ENCODE results near the gene NFATC3.

Gene NFATC3

DNA sequence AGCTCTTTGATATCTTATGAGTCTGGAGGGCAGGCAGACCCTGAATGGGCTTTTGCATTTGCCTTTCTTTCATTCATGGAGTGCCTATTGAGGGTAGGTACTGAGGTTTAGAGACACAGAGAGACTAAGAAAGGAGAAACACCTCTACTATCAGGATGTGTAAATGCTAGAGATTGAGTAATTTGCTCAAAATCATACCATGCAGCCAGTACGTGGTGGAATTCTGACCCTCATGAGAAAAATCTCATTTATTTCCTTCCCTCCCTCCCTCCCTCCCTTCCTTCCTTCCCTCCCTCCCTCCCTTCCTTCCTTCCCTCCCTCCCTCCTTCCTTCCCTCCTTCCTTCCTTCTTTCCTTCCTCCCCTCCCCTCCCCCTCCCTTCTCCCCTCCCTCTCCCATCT, 18.4 kb upstream of the NFATC3 start:
- no peak for DNase-seq (ENCODE audit: low read depth)
- no peak for TF ChIP-seq CTCF (IDR thresholded peaks at IDR 0.05; ENCODE audit: low read depth, low read length, missing control alignments)
- H3K4me3 ChIP-seq (ENCODE audit: low read depth, low read length): no peak overlapping the region

DNA sequence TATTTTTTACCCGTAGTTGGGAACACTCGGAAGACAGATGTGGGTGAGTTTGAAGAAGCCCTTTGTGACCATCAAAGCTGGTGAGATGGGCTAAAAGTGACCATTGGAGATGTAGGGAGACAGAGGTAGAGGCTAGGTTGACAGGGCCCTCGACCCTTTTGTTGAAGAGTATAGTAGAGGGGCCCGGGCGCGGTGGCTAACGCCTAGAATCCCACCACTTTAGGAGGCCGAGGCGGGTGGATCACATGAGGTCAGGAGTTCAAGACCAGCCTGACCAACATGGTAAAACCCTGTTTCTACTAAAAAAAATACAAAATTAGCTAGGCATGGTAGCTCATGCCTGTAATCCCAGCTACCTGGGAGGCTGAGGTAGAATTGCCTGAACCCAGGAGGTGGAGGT, 16.2 kb upstream of the NFATC3 start:
- no peak for DNase-seq (ENCODE audit: low read depth)
- no peak overlapping the region for H3K4me3 ChIP-seq (ENCODE audit: low read depth, low read length)
- TF ChIP-seq CTCF (IDR thresholded peaks at IDR 0.05; ENCODE audit: low read depth, low read length, missing control alignments): no peak

DNA sequence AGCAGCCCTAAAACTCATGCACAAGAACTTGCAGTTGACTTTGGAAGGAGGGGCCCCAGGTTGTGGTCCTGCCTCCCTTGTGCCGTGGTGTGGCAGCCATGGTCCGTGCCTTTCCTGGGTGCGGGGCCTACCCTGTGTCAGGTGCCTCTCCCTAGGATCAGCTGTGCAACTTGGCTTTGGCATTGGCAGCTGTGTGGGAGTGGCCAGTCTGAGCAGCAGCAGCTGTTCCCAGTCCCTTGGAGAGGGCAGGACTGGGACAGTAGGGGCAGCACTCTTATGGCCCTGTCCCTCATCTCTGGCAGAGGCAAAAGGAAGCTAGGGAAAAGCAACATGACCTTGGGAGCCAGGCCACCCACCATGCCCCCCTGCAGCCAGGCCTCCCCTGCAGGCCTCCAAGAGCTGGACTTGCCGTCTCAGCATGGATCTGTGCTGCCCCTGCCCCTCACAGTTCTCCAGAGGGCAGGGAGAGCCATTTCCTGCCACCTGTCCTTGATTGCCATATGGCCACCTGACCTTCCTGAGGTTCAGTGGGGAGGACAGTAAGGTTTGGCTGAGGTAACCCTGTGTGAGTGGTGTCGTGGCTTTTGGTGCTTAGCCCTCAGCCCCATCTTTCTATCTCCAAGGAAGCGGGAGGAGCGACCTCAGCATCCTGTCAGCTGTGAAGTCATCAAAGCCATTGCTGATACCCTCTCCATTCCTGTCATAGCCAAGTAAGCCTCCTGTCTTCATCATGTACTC, 15.5 kb upstream of the NFATC3 start:
- TF ChIP-seq CTCF (IDR thresholded peaks at IDR 0.05; ENCODE audit: low read depth, low read length, missing control alignments): no peak
- no peak for DNase-seq (ENCODE audit: low read depth)
- H3K4me3 ChIP-seq (ENCODE audit: low read depth, low read length): no peak overlapping the region

GRCh38 chr16:68070249-68070730, 14.9 kb upstream of the NFATC3 start:
- no peak overlapping the region for H3K4me3 ChIP-seq (ENCODE audit: low read depth, low read length)
- no peak for TF ChIP-seq CTCF (IDR thresholded peaks at IDR 0.05; ENCODE audit: low read depth, low read length, missing control alignments)
- DNase-seq (ENCODE audit: low read depth): no peak

DNA sequence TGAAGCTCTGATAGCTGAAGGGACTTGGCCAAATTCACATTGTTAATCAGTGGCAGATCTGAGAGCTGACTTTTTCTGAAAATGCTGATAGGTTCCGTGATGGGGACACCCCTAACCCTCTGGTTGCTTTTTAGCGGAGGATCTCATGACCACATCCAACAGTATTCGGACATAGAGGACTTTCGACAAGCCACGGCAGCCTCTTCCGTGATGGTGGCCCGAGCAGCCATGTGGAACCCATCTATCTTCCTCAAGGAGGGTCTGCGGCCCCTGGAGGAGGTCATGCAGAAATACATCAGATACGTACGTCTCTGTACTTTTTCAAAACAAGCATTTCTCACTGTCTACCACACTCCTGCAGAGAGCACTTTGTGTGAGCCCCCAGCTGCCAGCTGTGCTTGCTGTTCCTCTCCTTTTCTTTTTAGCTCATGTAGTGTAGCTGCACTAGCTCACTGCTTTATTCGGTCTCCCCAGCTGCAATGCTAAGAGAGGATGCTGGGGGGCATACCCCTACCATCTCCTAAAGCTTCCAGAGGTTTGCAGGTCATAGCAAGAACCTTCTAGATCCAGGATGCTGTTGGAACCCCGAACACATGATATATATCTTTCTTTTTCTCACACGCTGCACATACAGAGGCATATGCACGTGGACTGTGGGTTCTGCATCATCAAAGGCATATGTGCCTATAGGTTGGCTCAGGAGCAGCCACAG, 14.2 kb upstream of the NFATC3 start:
- DNase-seq (ENCODE audit: low read depth): no peak
- H3K4me3 ChIP-seq (ENCODE audit: low read depth, low read length): no peak overlapping the region
- no peak for TF ChIP-seq CTCF (IDR thresholded peaks at IDR 0.05; ENCODE audit: low read depth, low read length, missing control alignments)

DNA sequence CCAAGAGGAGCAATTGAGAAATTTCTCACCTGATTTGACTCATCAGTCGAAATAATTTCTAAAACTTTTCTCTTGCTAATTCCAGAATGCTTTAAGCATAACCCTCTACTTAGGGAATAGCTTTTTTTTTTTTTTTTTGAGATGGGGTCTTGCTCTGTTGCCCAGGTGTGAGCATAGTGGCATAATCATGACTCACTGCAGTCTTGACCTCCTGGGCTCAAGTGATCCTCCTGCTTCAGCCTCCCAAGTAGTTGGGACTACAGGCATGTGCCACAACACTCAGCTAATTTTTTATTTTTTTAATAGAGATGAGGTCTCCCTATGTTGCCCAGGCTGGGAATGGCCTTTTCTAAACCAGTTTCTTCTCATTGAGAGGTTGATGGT, 13.7 kb upstream of the NFATC3 start:
- no peak overlapping the region for H3K4me3 ChIP-seq (ENCODE audit: low read depth, low read length)
- no peak for DNase-seq (ENCODE audit: low read depth)
- no peak for TF ChIP-seq CTCF (IDR thresholded peaks at IDR 0.05; ENCODE audit: low read depth, low read length, missing control alignments)
